MG63 (cell line): Measurements from ENCODE around the gene ZNF185. TPM values are rescaled to one million over a fixed set of nuclear protein-coding genes. Genes with fewer than 3 reads are reported as not detected.

ENCODE experiments used
- DNase-seq: peaks from one replicate; pipeline ENCODE4 v3.0.0-alpha.2; 2020
- H3K27me3 ChIP-seq: fragments of 250-450 bp; sonication (Bioruptor Pico); 2 replicates; pipeline ENCODE4 v1.5.1; 2020; ENCODE audit warnings: mild to moderate bottlenecking, moderate library complexity
- H3K36me3 ChIP-seq: fragments of 250-450 bp; sonication (Bioruptor Pico); 2 replicates; pipeline ENCODE4 v1.5.1; 2020; ENCODE audit warnings: mild to moderate bottlenecking, moderate library complexity
- H3K4me3 ChIP-seq: fragments of 250-450 bp; sonication (Bioruptor Pico); 2 replicates; pipeline ENCODE4 v1.5.1; 2020; ENCODE audit warnings: mild to moderate bottlenecking, moderate library complexity
- H3K9me3 ChIP-seq: fragments of 250-450 bp; sonication (Bioruptor Pico); 2 replicates; pipeline ENCODE4 v1.5.1; 2020; ENCODE audit warnings: mild to moderate bottlenecking, moderate library complexity
- total RNA-seq: library from RNA; depleted of rRNA; stranded (reverse); fragments of >200 nt; shearing (Covaris generic); gene quantifications from 2 replicates; pipeline ENCODE4 v1.2.3, GENCODE V29; 2014; ENCODE audit warnings: low replicate concordance

The ZNF185 gene
- total RNA-seq, 1 experiment from 2014 or later, result 0.63 TPM

- H3K27me3 ChIP-seq, result no peaks in the 10 kb centered on the region
- H3K4me3 ChIP-seq, result no peak overlapping the region
- no peaks in the 10 kb centered on the region for H3K36me3 ChIP-seq
- no peaks in the 10 kb centered on the region for H3K9me3 ChIP-seq
- no peak for DNase-seq
Measured at GRCh38 chrX:152892499-152892898, 5.4 kb upstream of the ZNF185 start.

- Histone ChIP-seq H3K36me3 (no peaks in the 10 kb centered on the region), H3K4me3 (no peak overlapping the region), H3K9me3 (no peaks in the 10 kb centered on the region), H3K27me3 (no peaks in the 10 kb centered on the region)
- DNase-seq, result no peak
Measured at GRCh38 chrX:152892999-152893891, 4.6 kb upstream of the ZNF185 start.

GRCh38 chrX:152893980-152894610 is 3.8 kb upstream of the ZNF185 start:
- Histone ChIP-seq H3K9me3 (no peaks in the 10 kb centered on the region), H3K27me3 (no peaks in the 10 kb centered on the region), H3K4me3 (no peak overlapping the region), H3K36me3 (no peaks in the 10 kb centered on the region)
- DNase-seq, result no peak

DNA sequence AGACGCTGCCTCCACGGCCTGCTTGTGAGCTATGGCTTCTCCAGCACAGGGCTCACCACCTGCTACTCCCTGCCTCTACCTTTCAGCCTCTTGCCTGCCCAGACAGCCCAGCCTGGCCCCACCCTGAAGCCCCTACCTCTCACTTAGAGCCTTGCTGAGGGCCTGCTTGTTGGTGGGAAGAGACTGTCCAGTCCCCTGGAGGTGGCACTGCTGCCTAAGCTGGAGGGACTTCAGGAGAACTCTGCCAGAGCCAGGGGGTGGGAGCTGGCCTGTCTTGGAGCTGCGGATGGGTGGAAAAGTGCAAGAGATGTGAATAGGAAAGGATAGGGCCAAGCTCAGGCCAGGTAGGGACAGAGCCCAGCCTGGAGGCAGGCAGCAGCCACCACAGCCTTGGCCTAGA is 2.7 kb upstream of the ZNF185 start:
- no peak for DNase-seq
- Histone ChIP-seq H3K4me3 (no peak overlapping the region), H3K36me3 (no peaks in the 10 kb centered on the region)

GRCh38 chrX:152895724-152896420 is 2.0 kb upstream of the ZNF185 start:
- no peaks in the 10 kb centered on the region for H3K36me3 ChIP-seq
- peak; percentile 17 for DNase-seq

More for the DNA sequence above, 2.7 kb upstream of the ZNF185 start:
- Histone ChIP-seq H3K9me3 (no peaks in the 10 kb centered on the region), H3K27me3 (no peaks in the 10 kb centered on the region)

GRCh38 chrX:152896450-152896849 is 1.4 kb upstream of the ZNF185 start:
- H3K9me3 ChIP-seq, result no peaks in the 10 kb centered on the region
- H3K4me3 ChIP-seq, result no peak overlapping the region
- H3K36me3 ChIP-seq, result no peaks in the 10 kb centered on the region
- no peak for DNase-seq
- no peaks in the 10 kb centered on the region for H3K27me3 ChIP-seq

More at GRCh38 chrX:152895724-152896420, 2.0 kb upstream of the ZNF185 start:
- H3K9me3 ChIP-seq, result no peaks in the 10 kb centered on the region
- H3K27me3 ChIP-seq, result no peaks in the 10 kb centered on the region
- no peak overlapping the region for H3K4me3 ChIP-seq

DNA sequence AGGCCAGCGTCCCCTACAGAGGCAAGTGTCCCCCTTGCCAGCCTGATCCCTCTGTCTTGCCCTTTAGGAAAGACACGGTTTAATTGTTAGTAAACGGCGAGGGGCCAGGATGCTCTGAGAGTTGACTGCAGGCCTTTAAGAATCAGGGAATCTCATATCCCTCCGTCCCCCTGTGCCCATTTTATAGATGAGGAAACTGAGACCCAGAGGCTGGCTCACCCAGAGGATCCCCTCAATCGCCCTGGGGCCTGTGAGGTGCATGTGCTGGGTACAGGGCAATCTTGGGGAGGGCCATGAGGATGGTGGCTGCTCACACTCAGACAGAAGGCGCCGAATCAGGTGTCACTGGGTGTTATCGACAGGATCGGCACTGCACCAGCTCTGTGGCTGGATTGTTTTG is 575 bp downstream of the ZNF185 start:
- H3K36me3 ChIP-seq, result no peaks in the 10 kb centered on the region
- no peaks in the 10 kb centered on the region for H3K27me3 ChIP-seq
- H3K9me3 ChIP-seq, result no peaks in the 10 kb centered on the region
- no peak for DNase-seq
- H3K4me3 ChIP-seq, result no peak overlapping the region

GRCh38 chrX:152899111-152899873 is 1.4 kb downstream of the ZNF185 start:
- H3K9me3 ChIP-seq, result no peaks in the 10 kb centered on the region
- no peaks in the 10 kb centered on the region for H3K36me3 ChIP-seq
- no peak for DNase-seq
- H3K4me3 ChIP-seq, result no peak overlapping the region
- H3K27me3 ChIP-seq, result no peaks in the 10 kb centered on the region

- Histone ChIP-seq H3K9me3 (no peaks in the 10 kb centered on the region), H3K4me3 (no peak overlapping the region), H3K36me3 (no peaks in the 10 kb centered on the region), H3K27me3 (no peaks in the 10 kb centered on the region)
- no peak for DNase-seq
Measured at GRCh38 chrX:152899874-152900719, 2.2 kb downstream of the ZNF185 start.

GRCh38 chrX:152900937-152901445 is 3.1 kb downstream of the ZNF185 start:
- H3K9me3 ChIP-seq, result no peaks in the 10 kb centered on the region
- no peaks in the 10 kb centered on the region for H3K27me3 ChIP-seq
- DNase-seq, result no peak
- no peak overlapping the region for H3K4me3 ChIP-seq
- no peaks in the 10 kb centered on the region for H3K36me3 ChIP-seq

DNA sequence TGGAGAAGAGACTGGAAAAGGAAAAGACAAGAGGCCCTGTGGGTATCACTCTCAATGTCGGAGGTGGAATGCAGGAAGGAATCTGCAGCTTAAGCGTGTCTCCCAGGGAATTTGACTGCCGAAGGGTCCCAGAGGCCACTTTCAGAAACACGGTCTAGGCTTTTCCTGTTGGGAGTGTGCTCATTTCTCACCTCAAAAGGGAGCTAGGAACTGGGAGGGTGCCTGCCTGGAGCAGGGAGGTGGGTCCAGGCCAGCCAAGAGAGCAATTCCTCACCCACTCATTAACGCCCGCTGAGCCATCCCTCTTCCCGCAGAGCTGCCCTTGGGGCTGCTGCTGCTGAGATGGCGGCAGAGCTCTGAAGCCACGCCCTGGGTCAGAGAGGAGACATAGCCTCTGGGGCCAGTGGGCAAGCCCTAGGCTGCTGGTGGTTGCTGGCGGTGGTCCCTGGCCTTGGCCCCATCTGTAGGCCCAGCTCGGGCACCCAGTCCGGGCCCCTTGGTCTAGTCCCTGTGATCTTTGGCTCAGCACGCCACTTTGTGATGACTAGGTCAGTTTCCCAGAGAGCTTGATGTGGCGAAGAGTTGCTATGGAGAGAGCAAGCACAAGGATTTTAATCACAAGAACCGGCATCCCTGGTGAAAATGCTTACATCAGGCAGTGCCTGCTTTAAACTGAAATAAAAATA is 4.1 kb downstream of the ZNF185 start:
- H3K9me3 ChIP-seq, result no peaks in the 10 kb centered on the region
- H3K27me3 ChIP-seq, result no peaks in the 10 kb centered on the region
- DNase-seq, result peak; percentile 75
- H3K36me3 ChIP-seq, result no peaks in the 10 kb centered on the region
- H3K4me3 ChIP-seq, result no peak overlapping the region

- H3K4me3 ChIP-seq, result no peak overlapping the region
- H3K27me3 ChIP-seq, result no peaks in the 10 kb centered on the region
- no peaks in the 10 kb centered on the region for H3K9me3 ChIP-seq
Measured at GRCh38 chrX:152902502-152902820, 4.6 kb downstream of the ZNF185 start.

DNA sequence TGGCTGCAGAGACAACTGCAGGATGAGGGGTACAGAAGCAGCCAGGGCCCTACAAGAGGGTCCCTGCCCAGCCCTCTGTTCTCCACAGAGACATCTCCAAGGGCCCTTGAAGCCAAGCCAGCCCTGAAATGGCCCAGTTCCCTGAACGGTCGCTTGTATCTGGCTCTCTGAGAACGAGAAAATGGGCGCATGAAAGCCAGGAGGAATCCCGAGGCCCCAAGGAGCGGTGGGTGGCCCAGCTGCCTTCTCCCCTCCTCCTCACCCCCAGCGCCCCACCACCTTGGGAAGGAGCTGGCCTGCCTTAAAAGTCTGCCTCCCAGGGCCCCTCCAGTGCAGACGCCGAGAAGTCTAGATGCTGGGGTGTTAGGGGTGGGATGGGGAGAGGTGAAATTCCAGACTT is 5.7 kb downstream of the ZNF185 start:
- no peaks in the 10 kb centered on the region for H3K9me3 ChIP-seq
- DNase-seq, result no peak
- no peak overlapping the region for H3K4me3 ChIP-seq
- no peaks in the 10 kb centered on the region for H3K27me3 ChIP-seq
- no peaks in the 10 kb centered on the region for H3K36me3 ChIP-seq

More at GRCh38 chrX:152902502-152902820, 4.6 kb downstream of the ZNF185 start:
- no peaks in the 10 kb centered on the region for H3K36me3 ChIP-seq
- DNase-seq, result peak; percentile 51

DNA sequence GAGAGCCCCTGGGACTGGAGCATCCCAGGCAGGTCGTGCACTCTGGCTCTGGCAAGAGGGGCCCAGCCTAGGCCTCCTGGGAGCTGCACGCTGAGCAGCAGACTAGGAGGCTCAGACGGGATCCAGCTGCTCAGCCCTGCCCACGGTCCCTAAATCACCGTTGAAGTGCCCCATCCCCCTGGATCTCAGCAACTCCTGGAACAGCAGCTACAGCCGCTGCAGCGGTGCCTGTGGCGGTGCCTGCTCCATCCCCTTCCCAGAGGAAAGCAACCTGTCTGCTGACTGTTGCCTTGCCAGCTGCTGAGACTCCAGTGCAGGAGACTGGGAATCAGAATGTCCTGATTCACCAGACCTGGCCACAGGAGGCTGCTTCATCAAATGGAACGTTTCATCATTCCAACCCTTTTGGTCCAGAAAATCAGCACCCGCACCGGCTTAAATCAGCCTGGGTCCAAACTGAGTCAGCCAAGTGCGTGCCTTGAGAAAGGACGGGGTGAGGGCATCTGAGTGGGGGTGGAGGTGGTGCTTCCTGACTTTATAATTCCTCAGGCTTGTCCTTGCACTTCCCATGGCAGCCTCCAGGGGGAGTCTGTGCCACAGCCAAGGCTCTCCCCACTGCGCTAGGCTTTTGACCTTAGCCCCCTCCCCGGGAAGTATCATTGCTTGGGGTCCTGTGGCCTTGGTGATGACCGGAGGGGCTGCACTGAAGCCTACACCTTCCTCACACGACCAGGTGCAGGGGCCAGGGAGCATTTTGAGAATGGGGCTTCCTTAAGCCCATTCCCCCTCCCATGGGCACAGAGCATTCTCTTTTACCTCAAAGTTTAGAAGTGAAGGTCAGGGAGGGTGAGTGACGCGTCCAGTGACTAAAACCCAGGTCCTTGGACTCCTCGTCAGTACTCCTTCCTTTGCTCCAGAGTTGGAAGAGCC is 6.5 kb downstream of the ZNF185 start:
- no peaks in the 10 kb centered on the region for H3K9me3 ChIP-seq
- peak; percentile 68 for DNase-seq
- no peak overlapping the region for H3K4me3 ChIP-seq
- H3K36me3 ChIP-seq, result no peaks in the 10 kb centered on the region
- H3K27me3 ChIP-seq, result no peaks in the 10 kb centered on the region
